Fibroblast of mammary gland (primary cell): Measurements from ENCODE around the gene COX19.
"Not testable (repeated sequence)": the region's sequence is repeated elsewhere in the genome, so short reads cannot be mapped to it uniquely, and the experiment has no call there.

Source experiments
- DNase-seq: peaks from one replicate; pipeline ENCODE4 v3.0.0-alpha.2; 2010; ENCODE audit warnings: low read depth
- H3K4me3 ChIP-seq: 2 replicates; pipeline ENCODE4 v1.5.1; 2011; ENCODE audit warnings: low read depth, mild to moderate bottlenecking, low read length, moderate library complexity; ENCODE audit not compliant: control insufficient read depth
- CTCF ChIP-seq: conservative IDR thresholded peaks from 2 replicates; pipeline ENCODE4 v1.5.1; 2011; ENCODE audit warnings: low read depth, low read length, inconsistent platforms; ENCODE audit not compliant: control insufficient read depth, insufficient read depth

The COX19 gene

GRCh38 chr7:927031-927671, 48.2 kb downstream of the COX19 start:
- TF ChIP-seq CTCF: no peak
- no peak for DNase-seq
- no peak overlapping the region for H3K4me3 ChIP-seq

- no peak for DNase-seq
- no peak overlapping the region for H3K4me3 ChIP-seq
- TF ChIP-seq CTCF: no peak
Measured at GRCh38 chr7:926061-927030, 49.0 kb downstream of the COX19 start.

GRCh38 chr7:925601-926000, 49.7 kb downstream of the COX19 start:
- TF ChIP-seq CTCF: no peak
- no peak for DNase-seq
- H3K4me3 ChIP-seq: no peak overlapping the region

GRCh38 chr7:924541-925231, 50.7 kb downstream of the COX19 start:
- TF ChIP-seq CTCF: no peak
- H3K4me3 ChIP-seq: no peak overlapping the region
- no peak for DNase-seq

- not testable (repeated sequence) for DNase-seq, H3K4me3 ChIP-seq
Measured at GRCh38 chr7:924042-924441, 51.3 kb downstream of the COX19 start.

- TF ChIP-seq CTCF: no peak
- DNase-seq: no peak
- no peak overlapping the region for H3K4me3 ChIP-seq
Measured at GRCh38 chr7:923108-924041, 52.0 kb downstream of the COX19 start.
